ENCODE data around the gene MBD6.
"Not testable (repeated sequence)": the region's sequence is repeated elsewhere in the genome, so short reads cannot be mapped to it uniquely, and the experiment has no call there.

MBD6 gene

DNA sequence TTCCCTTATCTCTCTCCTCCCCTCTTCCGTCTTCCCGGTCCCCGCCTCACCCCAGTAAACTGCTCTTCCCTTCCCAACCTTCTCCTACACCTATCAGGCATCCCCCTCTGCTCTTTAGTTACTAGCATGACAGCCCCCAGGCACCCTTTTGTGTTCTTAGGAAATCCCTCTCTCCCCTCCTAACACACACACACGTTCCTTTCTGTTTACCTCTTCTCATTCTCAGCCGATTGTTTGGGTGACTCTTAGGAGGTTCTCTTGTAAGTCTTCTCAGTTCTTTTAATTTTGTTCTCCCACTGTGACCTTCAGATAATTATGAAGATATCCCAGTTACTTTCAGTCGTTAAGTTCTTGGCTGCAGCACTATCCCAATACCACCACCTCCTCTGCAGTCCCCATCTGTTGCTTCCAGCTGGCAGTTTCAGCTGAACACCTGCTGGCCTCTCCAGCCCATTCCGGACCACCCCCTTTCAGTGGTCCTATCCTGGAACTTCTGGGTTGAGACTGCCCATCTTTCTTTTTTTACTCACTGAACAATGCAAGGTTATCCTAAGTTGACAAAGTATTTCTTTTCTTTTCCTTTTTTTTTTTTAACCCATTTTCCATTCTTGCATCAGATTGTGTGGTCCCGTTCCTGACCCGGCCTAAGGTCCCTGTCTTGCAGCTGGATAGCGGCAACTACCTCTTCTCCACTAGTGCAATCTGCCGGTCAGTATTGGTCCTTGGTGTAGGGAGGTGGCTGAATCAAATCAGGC is 34.0 kb upstream of the MBD6 start:
- Histone ChIP-seq H3K4me1 (ENCODE audit: insufficient read depth, poor library complexity, severe bottlenecking) (peaks cover 5% of the 10 kb centered on the region), H3K4me3 (ENCODE audit: severe bottlenecking) (peak overlapping the region; percentile 87), H3K27me3 (ENCODE audit: insufficient read depth, poor library complexity, severe bottlenecking) (no peaks in the 10 kb centered on the region), H3K27ac (ENCODE audit: poor library complexity, severe bottlenecking) (peak overlapping the region; percentile 35), H3K36me3 (ENCODE audit: low read depth) (peaks cover 48% of the 10 kb centered on the region), H3K9me3 (ENCODE audit: severe bottlenecking) (no peaks in the 10 kb centered on the region)
- TF ChIP-seq, protein P1, sequence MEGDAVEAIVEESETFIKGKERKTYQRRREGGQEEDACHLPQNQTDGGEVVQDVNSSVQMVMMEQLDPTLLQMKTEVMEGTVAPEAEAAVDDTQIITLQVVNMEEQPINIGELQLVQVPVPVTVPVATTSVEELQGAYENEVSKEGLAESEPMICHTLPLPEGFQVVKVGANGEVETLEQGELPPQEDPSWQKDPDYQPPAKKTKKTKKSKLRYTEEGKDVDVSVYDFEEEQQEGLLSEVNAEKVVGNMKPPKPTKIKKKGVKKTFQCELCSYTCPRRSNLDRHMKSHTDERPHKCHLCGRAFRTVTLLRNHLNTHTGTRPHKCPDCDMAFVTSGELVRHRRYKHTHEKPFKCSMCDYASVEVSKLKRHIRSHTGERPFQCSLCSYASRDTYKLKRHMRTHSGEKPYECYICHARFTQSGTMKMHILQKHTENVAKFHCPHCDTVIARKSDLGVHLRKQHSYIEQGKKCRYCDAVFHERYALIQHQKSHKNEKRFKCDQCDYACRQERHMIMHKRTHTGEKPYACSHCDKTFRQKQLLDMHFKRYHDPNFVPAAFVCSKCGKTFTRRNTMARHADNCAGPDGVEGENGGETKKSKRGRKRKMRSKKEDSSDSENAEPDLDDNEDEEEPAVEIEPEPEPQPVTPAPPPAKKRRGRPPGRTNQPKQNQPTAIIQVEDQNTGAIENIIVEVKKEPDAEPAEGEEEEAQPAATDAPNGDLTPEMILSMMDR (IDR thresholded peaks at IDR 0.05; ENCODE audit: poor library complexity, severe bottlenecking): no peak
- DNase-seq (ENCODE audit: low spot score) (no peak), ATAC-seq (ENCODE audit: low read depth) (no peak)

DNA sequence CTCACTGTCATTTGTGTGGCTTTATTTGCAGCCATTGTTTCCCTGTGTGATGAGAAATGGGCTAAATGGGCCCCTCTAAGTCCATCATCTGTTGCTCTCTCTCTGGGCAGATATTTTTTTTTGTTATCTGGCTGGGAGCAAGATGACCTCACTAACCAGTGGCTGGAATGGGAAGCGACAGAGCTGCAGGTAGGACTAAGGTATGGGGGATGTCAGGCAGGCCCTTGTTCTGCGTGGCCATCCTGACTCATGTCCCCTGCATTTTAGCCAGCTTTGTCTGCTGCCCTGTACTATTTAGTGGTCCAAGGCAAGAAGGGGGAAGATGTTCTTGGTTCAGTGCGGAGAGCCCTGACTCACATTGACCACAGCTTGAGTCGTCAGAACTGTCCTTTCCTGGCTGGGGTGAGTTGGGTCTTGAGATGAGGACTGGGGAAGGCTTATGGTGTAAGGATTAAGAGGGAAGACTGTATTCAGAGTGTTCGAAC is 33.4 kb upstream of the MBD6 start:
- H3K36me3 ChIP-seq (ENCODE audit: low read depth): peaks cover 52% of the 10 kb centered on the region
- peak overlapping the region; percentile 87 for H3K4me3 ChIP-seq (ENCODE audit: severe bottlenecking)
- ATAC-seq (ENCODE audit: low read depth) (no peak), DNase-seq (ENCODE audit: low spot score) (no peak)
- no peaks in the 10 kb centered on the region for H3K27me3 ChIP-seq (ENCODE audit: insufficient read depth, poor library complexity, severe bottlenecking)
- peaks cover 5% of the 10 kb centered on the region for H3K4me1 ChIP-seq (ENCODE audit: insufficient read depth, poor library complexity, severe bottlenecking)
- no peak overlapping the region for H3K27ac ChIP-seq (ENCODE audit: poor library complexity, severe bottlenecking)
- no peaks in the 10 kb centered on the region for H3K9me3 ChIP-seq (ENCODE audit: severe bottlenecking)
- TF ChIP-seq, protein P1 (IDR thresholded peaks at IDR 0.05; ENCODE audit: poor library complexity, severe bottlenecking): no peak

DNA sequence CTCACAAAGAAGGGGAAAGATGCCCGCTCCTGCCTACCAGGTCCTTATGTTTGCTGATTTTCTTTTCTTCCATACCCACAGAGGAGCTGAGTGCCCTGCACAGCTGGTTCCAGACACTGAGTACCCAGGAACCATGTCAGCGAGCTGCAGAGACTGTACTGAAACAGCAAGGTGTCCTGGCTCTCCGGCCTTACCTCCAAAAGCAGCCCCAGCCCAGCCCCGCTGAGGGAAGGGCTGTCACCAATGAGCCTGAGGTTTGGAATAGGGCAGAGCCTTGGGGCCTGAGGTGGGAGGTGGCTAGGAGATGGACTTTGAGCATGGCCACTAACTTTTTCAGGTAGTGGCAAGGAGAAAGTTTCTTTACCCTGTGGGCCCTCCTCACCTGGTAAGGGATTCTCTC is 32.5 kb upstream of the MBD6 start:
- no peak overlapping the region for H3K4me3 ChIP-seq (ENCODE audit: severe bottlenecking)
- no peaks in the 10 kb centered on the region for H3K27me3 ChIP-seq (ENCODE audit: insufficient read depth, poor library complexity, severe bottlenecking)
- H3K36me3 ChIP-seq (ENCODE audit: low read depth): peaks cover 57% of the 10 kb centered on the region
- TF ChIP-seq, protein P1 (IDR thresholded peaks at IDR 0.05; ENCODE audit: poor library complexity, severe bottlenecking): no peak
- no peak for DNase-seq (ENCODE audit: low spot score)
- no peak overlapping the region for H3K27ac ChIP-seq (ENCODE audit: poor library complexity, severe bottlenecking)
- ATAC-seq (ENCODE audit: low read depth): no peak
- peaks cover 5% of the 10 kb centered on the region for H3K4me1 ChIP-seq (ENCODE audit: insufficient read depth, poor library complexity, severe bottlenecking)
- no peaks in the 10 kb centered on the region for H3K9me3 ChIP-seq (ENCODE audit: severe bottlenecking)

DNA sequence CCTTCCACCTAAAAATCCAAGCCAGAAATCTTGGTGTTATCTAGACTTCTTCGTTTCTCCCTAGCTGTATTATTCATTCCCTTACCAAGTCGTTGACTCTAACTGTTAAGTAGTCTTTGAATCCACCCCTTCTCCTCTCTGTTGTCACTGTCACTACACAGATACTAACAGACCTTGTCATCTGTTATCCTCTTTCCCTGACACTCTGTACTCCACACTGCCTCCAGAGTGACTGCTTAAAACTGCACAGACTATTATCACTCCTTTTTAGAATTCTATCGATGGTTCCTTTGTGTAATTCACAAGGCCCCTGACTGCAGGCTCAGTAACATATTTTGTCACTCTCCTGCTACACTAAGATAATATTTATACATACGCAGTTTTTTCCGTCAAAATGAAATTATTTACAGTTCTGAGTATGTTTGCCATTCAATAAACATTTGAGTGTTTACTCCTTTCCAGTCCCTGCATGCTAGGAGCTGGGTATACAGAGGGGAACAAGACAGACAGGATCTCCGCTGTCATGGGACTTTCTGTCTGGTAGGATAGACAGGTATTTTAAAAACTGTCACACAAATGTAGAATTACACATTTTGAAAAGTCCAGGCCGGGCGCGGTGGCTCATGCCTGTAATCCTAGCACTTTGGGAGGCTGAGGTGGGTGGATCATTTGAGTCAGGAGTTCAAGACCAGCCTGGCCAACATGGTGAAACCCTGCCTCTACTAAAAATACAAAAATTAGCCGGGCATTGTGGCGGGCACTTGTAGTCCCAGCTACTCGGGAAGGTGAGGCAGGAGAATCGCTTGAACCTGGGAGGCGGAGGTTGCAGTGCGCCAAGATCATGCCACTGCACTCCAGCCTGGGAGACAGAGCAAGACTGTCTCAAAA is 31.0 kb upstream of the MBD6 start:
- Histone ChIP-seq H3K9me3 (ENCODE audit: severe bottlenecking) (no peaks in the 10 kb centered on the region), H3K36me3 (ENCODE audit: low read depth) (peaks cover 63% of the 10 kb centered on the region), H3K4me3 (ENCODE audit: severe bottlenecking) (no peak overlapping the region), H3K27ac (ENCODE audit: poor library complexity, severe bottlenecking) (no peak overlapping the region), H3K4me1 (ENCODE audit: insufficient read depth, poor library complexity, severe bottlenecking) (peaks cover 5% of the 10 kb centered on the region), H3K27me3 (ENCODE audit: insufficient read depth, poor library complexity, severe bottlenecking) (no peaks in the 10 kb centered on the region)
- ATAC-seq (ENCODE audit: low read depth) (no peak), DNase-seq (ENCODE audit: low spot score) (no peak)
- TF ChIP-seq, protein P1 (IDR thresholded peaks at IDR 0.05; ENCODE audit: poor library complexity, severe bottlenecking): peak; percentile 17

DNA sequence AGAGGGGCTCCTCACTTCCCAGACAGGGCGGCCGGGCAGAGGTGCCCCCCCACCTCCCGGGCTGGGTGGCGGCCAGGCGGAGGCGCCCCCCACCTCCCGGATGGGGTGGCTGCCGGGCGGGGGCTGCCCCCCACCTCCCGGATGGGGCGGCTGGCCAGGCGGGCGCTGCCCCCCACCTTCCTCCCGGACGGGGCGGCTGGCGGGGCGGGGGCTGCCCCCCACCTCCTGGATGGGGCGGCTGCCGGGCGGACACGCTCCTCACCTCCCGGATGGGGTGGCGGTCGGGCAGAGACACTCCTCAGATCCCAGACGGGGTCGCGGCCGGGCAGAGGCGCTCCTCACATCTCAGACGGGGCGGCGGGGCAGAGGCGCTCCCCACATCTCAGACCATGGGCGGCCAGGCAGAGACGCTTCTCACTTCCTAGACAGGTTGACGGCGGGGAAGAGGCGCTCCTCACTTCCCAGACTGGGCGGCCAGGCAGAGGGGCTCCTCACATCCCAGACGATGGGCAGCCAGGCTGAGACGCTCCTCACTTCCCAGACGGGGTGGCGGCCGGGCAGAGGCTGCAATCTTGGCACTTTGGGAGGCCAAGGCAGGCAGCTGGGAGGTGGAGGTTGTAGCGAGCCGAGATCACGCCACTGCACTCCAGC is 27.4 kb upstream of the MBD6 start:
- H3K36me3 ChIP-seq (ENCODE audit: low read depth): peaks cover 76% of the 10 kb centered on the region
- not testable (repeated sequence) for H3K4me1 ChIP-seq (ENCODE audit: insufficient read depth, poor library complexity, severe bottlenecking); DNase-seq (ENCODE audit: low spot score); H3K27ac ChIP-seq (ENCODE audit: poor library complexity, severe bottlenecking); H3K4me3 ChIP-seq (ENCODE audit: severe bottlenecking); H3K27me3 ChIP-seq (ENCODE audit: insufficient read depth, poor library complexity, severe bottlenecking); ATAC-seq (ENCODE audit: low read depth); H3K9me3 ChIP-seq (ENCODE audit: severe bottlenecking)

All from RWPE2 (cell line).